Measurements from ENCODE around the gene ANO7.

The ANO7 gene

GRCh38 chr2:241197947-241198346, 9.5 kb downstream of the ANO7 start:
- H3K9me3 ChIP-seq = no peaks in the 10 kb centered on the region

GRCh38 chr2:241198381-241199279, 10.2 kb downstream of the ANO7 start:
- peaks cover 13 to 20% of the 10 kb centered on the region in 2 experiments for H3K4me1 ChIP-seq (ENCODE audit: control insufficient read depth in 1 of 2, insufficient read depth in 1 of 2, low read depth in 1 of 2, low read length in 1 of 2)
- H3K4me3 ChIP-seq (ENCODE audit: low read depth in 1 of 2, low read length in 1 of 2) = no peak overlapping the region
- H3K27me3 ChIP-seq = no peaks in the 10 kb centered on the region
- no peaks in the 10 kb centered on the region for H3K36me3 ChIP-seq
- no peak overlapping the region for H3K27ac ChIP-seq
- TF ChIP-seq, protein P1, sequence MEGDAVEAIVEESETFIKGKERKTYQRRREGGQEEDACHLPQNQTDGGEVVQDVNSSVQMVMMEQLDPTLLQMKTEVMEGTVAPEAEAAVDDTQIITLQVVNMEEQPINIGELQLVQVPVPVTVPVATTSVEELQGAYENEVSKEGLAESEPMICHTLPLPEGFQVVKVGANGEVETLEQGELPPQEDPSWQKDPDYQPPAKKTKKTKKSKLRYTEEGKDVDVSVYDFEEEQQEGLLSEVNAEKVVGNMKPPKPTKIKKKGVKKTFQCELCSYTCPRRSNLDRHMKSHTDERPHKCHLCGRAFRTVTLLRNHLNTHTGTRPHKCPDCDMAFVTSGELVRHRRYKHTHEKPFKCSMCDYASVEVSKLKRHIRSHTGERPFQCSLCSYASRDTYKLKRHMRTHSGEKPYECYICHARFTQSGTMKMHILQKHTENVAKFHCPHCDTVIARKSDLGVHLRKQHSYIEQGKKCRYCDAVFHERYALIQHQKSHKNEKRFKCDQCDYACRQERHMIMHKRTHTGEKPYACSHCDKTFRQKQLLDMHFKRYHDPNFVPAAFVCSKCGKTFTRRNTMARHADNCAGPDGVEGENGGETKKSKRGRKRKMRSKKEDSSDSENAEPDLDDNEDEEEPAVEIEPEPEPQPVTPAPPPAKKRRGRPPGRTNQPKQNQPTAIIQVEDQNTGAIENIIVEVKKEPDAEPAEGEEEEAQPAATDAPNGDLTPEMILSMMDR (IDR thresholded peaks at IDR 0.05) = no peak
- H3K9me3 ChIP-seq = no peaks in the 10 kb centered on the region

More at GRCh38 chr2:241197947-241198346, 9.5 kb downstream of the ANO7 start:
- TF ChIP-seq, protein P1 (IDR thresholded peaks at IDR 0.05) = no peak
- H3K27me3 ChIP-seq = no peaks in the 10 kb centered on the region
- H3K36me3 ChIP-seq = no peaks in the 10 kb centered on the region
- no peak overlapping the region for H3K4me3 ChIP-seq (ENCODE audit: low read depth in 1 of 2, low read length in 1 of 2)
- H3K27ac ChIP-seq = no peak overlapping the region
- peaks cover 13 to 20% of the 10 kb centered on the region in 2 experiments for H3K4me1 ChIP-seq (ENCODE audit: control insufficient read depth in 1 of 2, insufficient read depth in 1 of 2, low read depth in 1 of 2, low read length in 1 of 2)

DNA sequence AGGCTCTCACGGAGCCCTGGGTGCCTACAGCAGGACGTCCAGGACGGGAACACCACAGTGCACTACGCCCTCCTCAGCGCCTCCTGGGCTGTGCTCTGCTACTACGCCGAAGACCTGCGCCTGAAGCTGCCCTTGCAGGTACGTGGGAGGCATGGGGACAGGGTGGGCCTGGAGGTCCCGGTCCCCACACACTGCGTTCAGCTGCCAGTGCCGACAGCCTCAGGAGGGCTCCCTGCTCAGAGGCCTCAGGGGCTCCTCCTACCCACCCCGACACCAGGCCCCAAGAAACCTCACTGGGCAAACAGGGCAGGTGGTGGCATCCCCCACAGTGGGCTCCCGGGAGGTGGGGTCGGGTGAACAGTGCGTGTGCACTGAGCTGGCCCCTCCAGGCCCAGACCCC, 10.8 kb downstream of the ANO7 start:
- TF ChIP-seq, protein P1 (IDR thresholded peaks at IDR 0.05) = no peak
- Histone ChIP-seq H3K27ac (no peak overlapping the region), H3K4me3 (ENCODE audit: low read depth in 1 of 2, low read length in 1 of 2) (no peak overlapping the region)

GRCh38 chr2:241199897-241200821, 11.7 kb downstream of the ANO7 start:
- Histone ChIP-seq H3K27me3 (no peaks in the 10 kb centered on the region), H3K4me1 (ENCODE audit: control insufficient read depth in 1 of 2, insufficient read depth in 1 of 2, low read depth in 1 of 2, low read length in 1 of 2) (peaks cover 13 to 20% of the 10 kb centered on the region in 2 experiments), H3K27ac (no peak overlapping the region), H3K9me3 (no peaks in the 10 kb centered on the region), H3K36me3 (no peaks in the 10 kb centered on the region), H3K4me3 (ENCODE audit: low read depth in 1 of 2, low read length in 1 of 2) (no peak overlapping the region)
- TF ChIP-seq, protein P1 (IDR thresholded peaks at IDR 0.05) = no peak

More for the DNA sequence above, 10.8 kb downstream of the ANO7 start:
- Histone ChIP-seq H3K36me3 (no peaks in the 10 kb centered on the region), H3K9me3 (no peaks in the 10 kb centered on the region), H3K27me3 (no peaks in the 10 kb centered on the region), H3K4me1 (ENCODE audit: control insufficient read depth in 1 of 2, insufficient read depth in 1 of 2, low read depth in 1 of 2, low read length in 1 of 2) (peaks cover 13 to 20% of the 10 kb centered on the region in 2 experiments)

DNA sequence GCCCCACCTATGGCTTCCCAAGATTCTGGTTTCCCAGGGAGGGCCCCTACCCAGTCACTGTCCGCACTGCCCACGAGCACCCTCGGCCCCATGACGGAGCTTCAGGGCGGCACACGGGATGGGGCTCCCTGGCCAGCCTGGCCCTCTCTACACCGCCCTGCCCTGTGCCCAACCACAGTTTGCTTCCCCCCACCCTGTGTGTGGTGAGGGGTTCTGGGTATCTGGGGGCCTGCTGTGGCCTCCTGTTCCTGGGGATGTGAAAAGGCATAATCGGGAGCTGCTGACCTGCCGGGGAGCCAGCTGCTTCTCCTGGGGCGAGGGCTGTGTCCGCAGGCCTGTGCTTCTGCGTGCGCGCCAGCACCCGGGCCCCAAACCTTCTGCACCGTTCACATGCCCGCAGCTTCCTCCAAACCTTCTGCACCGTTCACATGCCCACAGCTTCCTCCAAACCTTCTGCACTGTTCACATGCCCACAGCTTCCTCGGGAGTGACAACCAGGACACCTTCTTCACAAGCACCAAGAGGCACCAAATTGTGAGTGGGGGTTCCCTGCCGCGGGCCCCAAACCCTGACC, 12.4 kb downstream of the ANO7 start:
- Histone ChIP-seq H3K4me3 (ENCODE audit: low read depth in 1 of 2, low read length in 1 of 2) (no peak overlapping the region), H3K27ac (no peak overlapping the region), H3K4me1 (ENCODE audit: control insufficient read depth in 1 of 2, insufficient read depth in 1 of 2, low read depth in 1 of 2, low read length in 1 of 2) (peaks cover 13 to 20% of the 10 kb centered on the region in 2 experiments), H3K9me3 (no peaks in the 10 kb centered on the region), H3K36me3 (no peaks in the 10 kb centered on the region), H3K27me3 (no peaks in the 10 kb centered on the region)
- TF ChIP-seq, protein P1 (IDR thresholded peaks at IDR 0.05) = no peak
